NT2/D1 (cell line): ENCODE measurements around the gene CHCHD4.

Source experiments
- DNase-seq: peaks from one replicate; pipeline ENCODE4 v3.0.0-alpha.2; 2011; ENCODE audit warnings: low read depth, low spot score
- H3K27me3 ChIP-seq: 2 replicates; pipeline ENCODE4 v1.6.0; 2011; ENCODE audit warnings: mild to moderate bottlenecking; ENCODE audit not compliant: insufficient read length, insufficient read depth
- H3K36me3 ChIP-seq: 2 replicates; pipeline ENCODE4 v1.6.1; 2011; ENCODE audit warnings: mild to moderate bottlenecking, low read length, mixed read lengths; ENCODE audit not compliant: insufficient read depth, insufficient read length
- H3K4me1 ChIP-seq: 2 replicates; pipeline ENCODE4 v1.5.1; 2011; ENCODE audit not compliant: insufficient read depth, insufficient read length
- H3K4me3 ChIP-seq: 2 replicates; pipeline ENCODE4 v1.5.1; 2011; ENCODE audit warnings: low read depth; ENCODE audit not compliant: insufficient read length
- H3K9ac ChIP-seq: 2 replicates; pipeline ENCODE4 v1.6.0; 2011; ENCODE audit warnings: low read depth; ENCODE audit not compliant: insufficient read length
- H3K9me3 ChIP-seq: 2 replicates; pipeline ENCODE4 v1.5.1; 2011; ENCODE audit warnings: mild to moderate bottlenecking, low read length; ENCODE audit not compliant: insufficient read depth
- SUZ12 ChIP-seq: IDR thresholded peaks from 2 replicates; pipeline ENCODE4 v1.6.1; 2011; ENCODE audit not compliant: insufficient read length, insufficient read depth; ENCODE audit errors: extremely low read depth
- YY1 ChIP-seq: IDR thresholded peaks from 2 replicates; pipeline ENCODE4 v1.6.1; 2011; ENCODE audit not compliant: insufficient read length, insufficient read depth
- ZNF274 ChIP-seq: IDR thresholded peaks from 2 replicates; pipeline ENCODE4 v1.6.1; 2011; ENCODE audit warnings: mild to moderate bottlenecking, low read depth, low read length

CHCHD4 gene

GRCh38 chr3:14124615-14125192 is at the start of gene CHCHD4, which contains the start of gene TMEM43:
Gene CHCHD4 (minus strand): TSS chr3:14124870. CDS start chr3:14124676, 194 bp downstream.
Gene TMEM43 (plus strand): TSS chr3:14125052. CDS start chr3:14125194, 142 bp downstream.
- H3K36me3 ChIP-seq, result peaks cover 67% of the 10 kb centered on the region
- peak; percentile 98 for DNase-seq
- peaks cover 37% of the 10 kb centered on the region for H3K9me3 ChIP-seq
- H3K9ac ChIP-seq, result peak within 1 kb of the TSS; percentile 97
- TF ChIP-seq YY1 (no peak), SUZ12 (no peak), ZNF274 (no peak)
- H3K4me3 ChIP-seq, result peak within 1 kb of the TSS; percentile 97
- H3K4me1 ChIP-seq, result peaks cover 5% of the 10 kb centered on the region
- no peaks in the 10 kb centered on the region for H3K27me3 ChIP-seq

- H3K27me3 ChIP-seq, result no peaks in the 10 kb centered on the region
- DNase-seq, result no peak
- no peaks in the 10 kb centered on the region for H3K4me1 ChIP-seq
- H3K9me3 ChIP-seq, result no peaks in the 10 kb centered on the region
- TF ChIP-seq ZNF274, result no peak
- no peak for TF ChIP-seq YY1
- TF ChIP-seq SUZ12, result no peak
- H3K9ac ChIP-seq, result no peak overlapping the region
- no peak overlapping the region for H3K4me3 ChIP-seq
- H3K36me3 ChIP-seq, result peaks cover 56% of the 10 kb centered on the region
Observed at GRCh38 chr3:14172496-14172895, 47.8 kb upstream of the CHCHD4 start.

GRCh38 chr3:14170531-14171159 is 46.0 kb upstream of the CHCHD4 start:
- Histone ChIP-seq H3K9ac (no peak overlapping the region), H3K4me3 (no peak overlapping the region), H3K4me1 (no peaks in the 10 kb centered on the region), H3K9me3 (no peaks in the 10 kb centered on the region), H3K36me3 (peaks cover 73% of the 10 kb centered on the region), H3K27me3 (no peaks in the 10 kb centered on the region)
- TF ChIP-seq SUZ12 (no peak), ZNF274 (no peak), YY1 (no peak)
- no peak for DNase-seq

- H3K9ac ChIP-seq, result no peak overlapping the region
- no peaks in the 10 kb centered on the region for H3K4me1 ChIP-seq
- no peak overlapping the region for H3K4me3 ChIP-seq
- no peaks in the 10 kb centered on the region for H3K9me3 ChIP-seq
- no peak for DNase-seq
- TF ChIP-seq ZNF274 (no peak), SUZ12 (no peak), YY1 (no peak)
- H3K36me3 ChIP-seq, result peaks cover 81% of the 10 kb centered on the region
- no peaks in the 10 kb centered on the region for H3K27me3 ChIP-seq
Observed at GRCh38 chr3:14169871-14170270, 45.2 kb upstream of the CHCHD4 start.

- Histone ChIP-seq H3K4me3 (no peak overlapping the region), H3K27me3 (no peaks in the 10 kb centered on the region), H3K9ac (no peak overlapping the region), H3K4me1 (no peaks in the 10 kb centered on the region), H3K36me3 (peaks cover 85% of the 10 kb centered on the region), H3K9me3 (no peaks in the 10 kb centered on the region)
- TF ChIP-seq YY1 (no peak), SUZ12 (no peak), ZNF274 (no peak)
- DNase-seq, result no peak
Observed at GRCh38 chr3:14169435-14169834, 44.8 kb upstream of the CHCHD4 start.

- H3K4me3 ChIP-seq, result no peak overlapping the region
- H3K27me3 ChIP-seq, result no peaks in the 10 kb centered on the region
- DNase-seq, result no peak
- peaks cover 15% of the 10 kb centered on the region for H3K9me3 ChIP-seq
- TF ChIP-seq ZNF274, result no peak
- no peak for TF ChIP-seq YY1
- TF ChIP-seq SUZ12, result no peak
- H3K4me1 ChIP-seq, result no peaks in the 10 kb centered on the region
- H3K36me3 ChIP-seq, result peaks cover 99% of the 10 kb centered on the region
- H3K9ac ChIP-seq, result no peak overlapping the region
Observed at GRCh38 chr3:14166877-14167603, 42.4 kb upstream of the CHCHD4 start.

GRCh38 chr3:14162178-14162577 is 37.5 kb upstream of the CHCHD4 start:
- Histone ChIP-seq H3K27me3 (no peaks in the 10 kb centered on the region), H3K9ac (no peak overlapping the region), H3K36me3 (peaks cover 97% of the 10 kb centered on the region), H3K9me3 (peaks cover 30% of the 10 kb centered on the region), H3K4me1 (no peaks in the 10 kb centered on the region), H3K4me3 (no peak overlapping the region)
- DNase-seq, result no peak
- TF ChIP-seq YY1 (no peak), SUZ12 (no peak), ZNF274 (no peak)
